ENCODE results near the gene CDH13. TPM values are rescaled to one million over a fixed set of nuclear protein-coding genes. Genes with fewer than 3 reads are reported as not detected.

The CDH13 gene
- total and polyA plus RNA-seq, 2 donors (not counting 1 experiment from before 2014, with no cell fraction given): 27.6 to 96.7 TPM

GRCh38 chr16:83746611-83747010, 1119.8 kb downstream of the CDH13 start:
- Histone ChIP-seq H3K9ac (ENCODE audit: insufficient read depth, low read length) (no peak overlapping the region), H3K27ac (ENCODE audit: insufficient read depth, low read length) (no peak overlapping the region), H3K4me3 (replicated peaks in 1 of 4; ENCODE audit: control extremely low read depth in 1 of 4, insufficient read depth in 1 of 4, low read depth in 3 of 4, low read length in 4 of 4) (no peak overlapping the region), H4K20me1 (ENCODE audit: control insufficient read depth, extremely low read depth, insufficient read depth, low read length) (no peaks in the 10 kb centered on the region), H3K79me2 (ENCODE audit: control insufficient read depth, insufficient read depth, low read length) (no peaks in the 10 kb centered on the region), H3K36me3 (ENCODE audit: control insufficient read depth, insufficient read depth, low read length) (no peaks in the 10 kb centered on the region), H2AFZ (ENCODE audit: low read length) (no peak overlapping the region), H3K9me3 (ENCODE audit: control insufficient read depth, insufficient read depth, low read depth, low read length) (no peaks in the 10 kb centered on the region), H3K27me3 (ENCODE audit: control insufficient read depth, insufficient read depth, low read length) (no peaks in the 10 kb centered on the region), H3K4me2 (ENCODE audit: extremely low read depth, insufficient read depth, low read length) (no peak overlapping the region), H3K4me1 (ENCODE audit: control insufficient read depth, extremely low read depth, insufficient read depth, low read length) (no peaks in the 10 kb centered on the region)
- TF ChIP-seq CTCF (conservative IDR thresholded peaks at IDR 0.05 in 1 of 2, IDR thresholded peaks at IDR 0.05 in 1 of 2; ENCODE audit: low read depth in 1 of 2, low read length in 2 of 2): no peak
- TF ChIP-seq EZH2 (IDR thresholded peaks at IDR 0.05; ENCODE audit: low read length, missing control alignments): no peak
- no peak for DNase-seq (ENCODE audit: low read depth in 2 of 2)

GRCh38 chr16:83747936-83748335, 1121.2 kb downstream of the CDH13 start:
- H3K4me3 ChIP-seq (replicated peaks in 1 of 4; ENCODE audit: control extremely low read depth in 1 of 4, insufficient read depth in 1 of 4, low read depth in 3 of 4, low read length in 4 of 4): no peak overlapping the region
- no peak for DNase-seq (ENCODE audit: low read depth in 2 of 2)
- H2AFZ ChIP-seq (ENCODE audit: low read length): no peak overlapping the region
- no peak overlapping the region for H3K27ac ChIP-seq (ENCODE audit: insufficient read depth, low read length)
- no peaks in the 10 kb centered on the region for H3K4me1 ChIP-seq (ENCODE audit: control insufficient read depth, extremely low read depth, insufficient read depth, low read length)
- no peaks in the 10 kb centered on the region for H3K36me3 ChIP-seq (ENCODE audit: control insufficient read depth, insufficient read depth, low read length)
- no peaks in the 10 kb centered on the region for H4K20me1 ChIP-seq (ENCODE audit: control insufficient read depth, extremely low read depth, insufficient read depth, low read length)
- no peaks in the 10 kb centered on the region for H3K9me3 ChIP-seq (ENCODE audit: control insufficient read depth, insufficient read depth, low read depth, low read length)
- H3K4me2 ChIP-seq (ENCODE audit: extremely low read depth, insufficient read depth, low read length): no peak overlapping the region
- H3K9ac ChIP-seq (ENCODE audit: insufficient read depth, low read length): no peak overlapping the region
- no peaks in the 10 kb centered on the region for H3K27me3 ChIP-seq (ENCODE audit: control insufficient read depth, insufficient read depth, low read length)
- TF ChIP-seq EZH2 (IDR thresholded peaks at IDR 0.05; ENCODE audit: low read length, missing control alignments): no peak
- TF ChIP-seq CTCF (conservative IDR thresholded peaks at IDR 0.05 in 1 of 2, IDR thresholded peaks at IDR 0.05 in 1 of 2; ENCODE audit: low read depth in 1 of 2, low read length in 2 of 2): no peak
- no peaks in the 10 kb centered on the region for H3K79me2 ChIP-seq (ENCODE audit: control insufficient read depth, insufficient read depth, low read length)

GRCh38 chr16:83755391-83755790, 1128.6 kb downstream of the CDH13 start:
- H3K27ac ChIP-seq (ENCODE audit: insufficient read depth, low read length): no peak overlapping the region
- H4K20me1 ChIP-seq (ENCODE audit: control insufficient read depth, extremely low read depth, insufficient read depth, low read length): no peaks in the 10 kb centered on the region
- no peaks in the 10 kb centered on the region for H3K36me3 ChIP-seq (ENCODE audit: control insufficient read depth, insufficient read depth, low read length)
- H3K4me3 ChIP-seq (replicated peaks in 1 of 4; ENCODE audit: control extremely low read depth in 1 of 4, insufficient read depth in 1 of 4, low read depth in 3 of 4, low read length in 4 of 4): no peak overlapping the region
- no peak overlapping the region for H2AFZ ChIP-seq (ENCODE audit: low read length)
- H3K27me3 ChIP-seq (ENCODE audit: control insufficient read depth, insufficient read depth, low read length): no peaks in the 10 kb centered on the region
- H3K9ac ChIP-seq (ENCODE audit: insufficient read depth, low read length): no peak overlapping the region
- no peak for DNase-seq (ENCODE audit: low read depth in 2 of 2)
- no peak overlapping the region for H3K4me2 ChIP-seq (ENCODE audit: extremely low read depth, insufficient read depth, low read length)
- no peaks in the 10 kb centered on the region for H3K79me2 ChIP-seq (ENCODE audit: control insufficient read depth, insufficient read depth, low read length)
- H3K9me3 ChIP-seq (ENCODE audit: control insufficient read depth, insufficient read depth, low read depth, low read length): no peaks in the 10 kb centered on the region
- no peaks in the 10 kb centered on the region for H3K4me1 ChIP-seq (ENCODE audit: control insufficient read depth, extremely low read depth, insufficient read depth, low read length)
- TF ChIP-seq EZH2 (IDR thresholded peaks at IDR 0.05; ENCODE audit: low read length, missing control alignments): no peak
- no peak for TF ChIP-seq CTCF (conservative IDR thresholded peaks at IDR 0.05 in 1 of 2, IDR thresholded peaks at IDR 0.05 in 1 of 2; ENCODE audit: low read depth in 1 of 2, low read length in 2 of 2)

All from fibroblast of lung (primary cell).